ENCODE data around the gene SH2D4B.

SH2D4B gene

DNA sequence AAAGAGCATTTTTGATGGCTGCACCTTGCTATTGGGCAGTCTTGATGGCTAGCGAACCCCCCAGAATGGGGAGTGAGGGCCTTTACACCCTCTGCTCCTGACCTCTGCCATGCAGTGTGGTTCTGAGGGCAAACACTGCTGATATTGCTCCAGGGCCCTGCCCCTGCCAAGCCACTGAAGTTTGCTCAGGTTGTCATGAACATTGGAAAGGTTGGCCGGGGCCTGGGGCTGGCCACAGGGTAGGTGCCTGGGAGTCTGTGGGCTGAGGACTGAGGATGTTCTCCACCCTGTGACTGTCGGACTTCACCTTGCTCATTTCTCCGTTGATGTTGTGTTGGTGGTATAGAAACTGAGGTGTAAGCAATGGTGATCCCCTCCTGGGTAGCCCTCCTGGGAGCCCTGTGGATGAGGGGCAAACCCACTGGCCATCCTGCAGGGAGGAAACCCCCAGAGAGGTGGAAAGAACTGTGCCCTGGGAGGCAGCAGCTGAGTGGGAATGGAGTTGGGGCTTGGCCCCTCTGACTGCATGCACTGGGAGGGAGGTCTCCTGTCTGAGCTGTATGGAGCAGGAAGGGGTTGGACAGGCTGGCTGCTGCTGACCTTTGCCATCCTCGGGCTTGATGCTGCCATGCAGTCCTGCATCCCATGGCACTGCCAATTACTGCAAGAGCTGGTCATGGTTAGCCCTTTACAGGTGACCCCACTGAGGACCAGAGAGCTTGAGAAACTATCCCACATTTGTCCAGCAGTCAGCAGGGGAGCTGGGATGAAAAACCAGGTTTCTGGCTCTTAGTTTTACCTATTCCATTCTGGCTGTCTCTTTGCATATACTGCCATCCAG, 77.1 kb downstream of the SH2D4B start:
- no peak overlapping the region for H3K4me3 ChIP-seq (ENCODE audit: low read depth, low read length)
- DNase-seq (ENCODE audit: low read depth) = no peak
- TF ChIP-seq, protein P1, sequence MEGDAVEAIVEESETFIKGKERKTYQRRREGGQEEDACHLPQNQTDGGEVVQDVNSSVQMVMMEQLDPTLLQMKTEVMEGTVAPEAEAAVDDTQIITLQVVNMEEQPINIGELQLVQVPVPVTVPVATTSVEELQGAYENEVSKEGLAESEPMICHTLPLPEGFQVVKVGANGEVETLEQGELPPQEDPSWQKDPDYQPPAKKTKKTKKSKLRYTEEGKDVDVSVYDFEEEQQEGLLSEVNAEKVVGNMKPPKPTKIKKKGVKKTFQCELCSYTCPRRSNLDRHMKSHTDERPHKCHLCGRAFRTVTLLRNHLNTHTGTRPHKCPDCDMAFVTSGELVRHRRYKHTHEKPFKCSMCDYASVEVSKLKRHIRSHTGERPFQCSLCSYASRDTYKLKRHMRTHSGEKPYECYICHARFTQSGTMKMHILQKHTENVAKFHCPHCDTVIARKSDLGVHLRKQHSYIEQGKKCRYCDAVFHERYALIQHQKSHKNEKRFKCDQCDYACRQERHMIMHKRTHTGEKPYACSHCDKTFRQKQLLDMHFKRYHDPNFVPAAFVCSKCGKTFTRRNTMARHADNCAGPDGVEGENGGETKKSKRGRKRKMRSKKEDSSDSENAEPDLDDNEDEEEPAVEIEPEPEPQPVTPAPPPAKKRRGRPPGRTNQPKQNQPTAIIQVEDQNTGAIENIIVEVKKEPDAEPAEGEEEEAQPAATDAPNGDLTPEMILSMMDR (conservative IDR thresholded peaks at IDR 0.05; ENCODE audit: low read depth, low read length) = no peak

DNA sequence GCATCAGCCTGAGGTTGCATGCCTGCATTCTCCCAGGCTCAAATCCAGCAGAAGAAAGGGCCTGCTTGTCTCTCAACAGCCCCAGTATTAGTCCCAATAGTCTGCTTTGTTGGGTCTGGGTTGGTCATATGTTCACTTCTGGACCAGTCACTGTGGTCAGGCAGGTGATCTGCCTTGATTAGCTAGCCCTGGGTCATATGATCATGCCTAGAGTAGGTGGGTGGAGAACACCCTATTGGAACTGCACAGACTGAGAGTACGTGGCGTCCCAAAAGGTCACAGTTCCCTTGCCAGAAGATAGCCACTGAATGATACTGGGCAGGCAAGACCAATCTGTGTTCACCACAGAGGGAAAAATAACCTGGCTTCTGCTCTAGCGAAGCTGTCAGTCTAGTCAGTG, 80.1 kb downstream of the SH2D4B start:
- TF ChIP-seq, protein P1 (conservative IDR thresholded peaks at IDR 0.05; ENCODE audit: low read depth, low read length) = no peak
- no peak for DNase-seq (ENCODE audit: low read depth)
- H3K4me3 ChIP-seq (ENCODE audit: low read depth, low read length) = no peak overlapping the region

DNA sequence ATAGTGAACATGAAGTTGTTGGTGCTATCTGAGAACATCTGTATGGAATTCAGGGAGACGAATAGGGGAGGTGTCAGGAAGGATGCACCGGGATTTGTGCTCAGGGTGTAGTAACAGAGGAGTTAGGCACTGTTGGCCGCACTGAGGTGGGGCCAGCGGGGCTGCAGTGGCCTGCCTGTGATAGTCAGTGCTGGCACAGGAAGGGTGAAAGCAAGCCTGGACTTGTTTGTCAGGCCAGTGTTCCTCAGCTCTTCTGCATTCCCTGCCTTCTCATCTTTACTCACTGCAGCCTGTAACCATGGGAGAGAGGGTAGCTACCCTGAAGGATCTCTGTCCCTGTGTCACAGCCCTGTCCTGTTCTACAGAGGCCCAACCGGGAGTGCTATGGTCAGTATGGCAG, 81.3 kb downstream of the SH2D4B start:
- DNase-seq (ENCODE audit: low read depth) = no peak
- TF ChIP-seq, protein P1 (conservative IDR thresholded peaks at IDR 0.05; ENCODE audit: low read depth, low read length) = no peak
- H3K4me3 ChIP-seq (ENCODE audit: low read depth, low read length) = no peak overlapping the region

DNA sequence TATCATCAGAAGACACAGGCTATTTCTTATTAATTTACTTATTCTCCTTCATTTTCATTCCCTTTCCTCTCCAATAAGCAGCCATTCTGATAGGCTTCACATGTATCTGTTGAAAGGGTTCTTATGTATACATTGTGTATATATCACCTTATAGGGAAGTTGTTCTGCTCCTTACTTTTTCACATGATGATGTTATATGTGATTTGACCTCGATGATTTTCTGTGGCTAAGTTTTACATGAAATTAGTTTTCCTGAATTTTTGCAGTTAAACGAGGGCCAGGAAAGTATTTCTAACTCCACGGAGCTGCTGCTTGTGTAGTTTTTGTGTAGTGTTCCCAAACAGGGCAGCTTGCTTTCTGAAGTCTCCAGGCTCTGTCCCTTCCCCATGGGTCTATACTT, 84.5 kb downstream of the SH2D4B start:
- TF ChIP-seq, protein P1 (conservative IDR thresholded peaks at IDR 0.05; ENCODE audit: low read depth, low read length) = no peak

GRCh38 chr10:80630324-80630723, 92.6 kb downstream of the SH2D4B start:
- TF ChIP-seq, protein P1 (conservative IDR thresholded peaks at IDR 0.05; ENCODE audit: low read depth, low read length) = no peak
- H3K4me3 ChIP-seq (ENCODE audit: low read depth, low read length) = no peak overlapping the region

More for the DNA sequence above, 84.5 kb downstream of the SH2D4B start:
- no peak overlapping the region for H3K4me3 ChIP-seq (ENCODE audit: low read depth, low read length)
- DNase-seq (ENCODE audit: low read depth) = no peak

DNA sequence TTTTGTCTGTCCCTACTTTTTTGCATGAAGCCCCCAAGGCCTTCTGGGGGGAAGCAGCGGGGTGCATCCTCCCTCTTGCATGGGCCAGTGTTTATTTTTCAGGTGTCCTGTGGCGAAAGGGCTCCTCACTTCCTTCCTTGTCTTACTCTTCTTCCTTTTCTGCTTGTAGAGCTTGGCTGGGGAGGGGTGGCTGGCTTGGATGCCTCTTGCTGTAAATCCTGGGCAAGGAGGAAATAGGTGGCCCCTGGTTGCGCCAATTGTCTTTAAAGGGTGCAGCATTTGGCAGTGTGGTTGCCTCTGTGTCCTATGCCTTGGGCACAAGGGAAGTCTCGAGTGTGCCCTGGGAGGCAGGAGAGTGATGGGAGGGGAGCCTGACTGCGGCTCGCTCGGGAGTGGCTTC, 95.0 kb downstream of the SH2D4B start:
- TF ChIP-seq, protein P1 (conservative IDR thresholded peaks at IDR 0.05; ENCODE audit: low read depth, low read length) = no peak
- H3K4me3 ChIP-seq (ENCODE audit: low read depth, low read length) = no peak overlapping the region
- no peak for DNase-seq (ENCODE audit: low read depth)

More at GRCh38 chr10:80630324-80630723, 92.6 kb downstream of the SH2D4B start:
- no peak for DNase-seq (ENCODE audit: low read depth)

- H3K4me3 ChIP-seq (ENCODE audit: low read depth, low read length) = no peak overlapping the region
- TF ChIP-seq, protein P1 (conservative IDR thresholded peaks at IDR 0.05; ENCODE audit: low read depth, low read length) = no peak
- DNase-seq (ENCODE audit: low read depth) = no peak
These were observed 95.7 kb downstream of the SH2D4B start for GRCh38 chr10:80633383-80633860.

Measured in choroid plexus epithelial cell (primary cell).